Loucy (cell line): ENCODE results near the gene TECPR2.

ENCODE experiments used
- EZH2phosphoT487 ChIP-seq: fragments of 200-600 bp; IDR thresholded peaks from 2 replicates; pipeline ENCODE4 v1.6.1; 2018; ENCODE audit warnings: antibody characterized with exemption, mild to moderate bottlenecking, moderate library complexity, borderline replicate concordance
- TF ChIP-seq, protein P1 (sequence below): fragments of 200-600 bp; sonication (generic); conservative IDR thresholded peaks from 2 replicates; pipeline ENCODE4 v1.5.1; 2014; ENCODE audit warnings: mild to moderate bottlenecking, antibody characterized with exemption, low read length

- TF ChIP-seq, protein P1, sequence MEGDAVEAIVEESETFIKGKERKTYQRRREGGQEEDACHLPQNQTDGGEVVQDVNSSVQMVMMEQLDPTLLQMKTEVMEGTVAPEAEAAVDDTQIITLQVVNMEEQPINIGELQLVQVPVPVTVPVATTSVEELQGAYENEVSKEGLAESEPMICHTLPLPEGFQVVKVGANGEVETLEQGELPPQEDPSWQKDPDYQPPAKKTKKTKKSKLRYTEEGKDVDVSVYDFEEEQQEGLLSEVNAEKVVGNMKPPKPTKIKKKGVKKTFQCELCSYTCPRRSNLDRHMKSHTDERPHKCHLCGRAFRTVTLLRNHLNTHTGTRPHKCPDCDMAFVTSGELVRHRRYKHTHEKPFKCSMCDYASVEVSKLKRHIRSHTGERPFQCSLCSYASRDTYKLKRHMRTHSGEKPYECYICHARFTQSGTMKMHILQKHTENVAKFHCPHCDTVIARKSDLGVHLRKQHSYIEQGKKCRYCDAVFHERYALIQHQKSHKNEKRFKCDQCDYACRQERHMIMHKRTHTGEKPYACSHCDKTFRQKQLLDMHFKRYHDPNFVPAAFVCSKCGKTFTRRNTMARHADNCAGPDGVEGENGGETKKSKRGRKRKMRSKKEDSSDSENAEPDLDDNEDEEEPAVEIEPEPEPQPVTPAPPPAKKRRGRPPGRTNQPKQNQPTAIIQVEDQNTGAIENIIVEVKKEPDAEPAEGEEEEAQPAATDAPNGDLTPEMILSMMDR = no peak
- TF ChIP-seq EZH2phosphoT487 = no peak
Measured at GRCh38 chr14:102320033-102320660, 42.6 kb upstream of the TECPR2 start.
